IMR-90 (cell line): ENCODE results near the gene TET1.

Experiments
- BHLHE40 ChIP-seq: fragments of 150-350 bp; IDR thresholded peaks from 2 replicates; pipeline ENCODE4 v1.6.1; 2016; ENCODE audit warnings: mild to moderate bottlenecking, low read depth, low read length
- FOS ChIP-seq: fragments of 150-350 bp; IDR thresholded peaks from 2 replicates; pipeline ENCODE4 v1.6.1; 2016; ENCODE audit warnings: low read depth, low read length
- MAFK ChIP-seq: IDR thresholded peaks from 2 replicates; pipeline ENCODE4 v1.6.1; 2012; ENCODE audit warnings: low read depth, low read length, improper control_type of control experiment
- POLR2A ChIP-seq: IDR thresholded peaks from 2 replicates; pipeline ENCODE4 v1.6.1; 2012; ENCODE audit warnings: mild to moderate bottlenecking, low read depth, low read length
- RAD21 ChIP-seq: IDR thresholded peaks from 2 replicates; pipeline ENCODE4 v1.6.1; 2012; ENCODE audit warnings: low read length, improper control_type of control experiment
- RCOR1 ChIP-seq: IDR thresholded peaks from 2 replicates; pipeline ENCODE4 v1.6.1; 2012; ENCODE audit warnings: mild to moderate bottlenecking, low read length, improper control_type of control experiment; ENCODE audit not compliant: insufficient replicate concordance
- SMC3 ChIP-seq: fragments of 150-350 bp; IDR thresholded peaks from 2 replicates; pipeline ENCODE4 v1.6.1; 2016; ENCODE audit warnings: low read depth, mild to moderate bottlenecking, antibody characterized with exemption, low read length, moderate library complexity
- TF ChIP-seq, protein P1 (sequence below): conservative IDR thresholded peaks from 2 replicates; pipeline ENCODE4 v1.5.1; 2012; ENCODE audit warnings: mild to moderate bottlenecking, low read depth, low read length, improper control_type of control experiment
- TF ChIP-seq, protein P2 (sequence below): fragments of 150-350 bp; IDR thresholded peaks from 2 replicates; pipeline ENCODE4 v1.6.1; 2017; ENCODE audit warnings: mild to moderate bottlenecking, antibody characterized with exemption, low read length, low read depth

DNA sequence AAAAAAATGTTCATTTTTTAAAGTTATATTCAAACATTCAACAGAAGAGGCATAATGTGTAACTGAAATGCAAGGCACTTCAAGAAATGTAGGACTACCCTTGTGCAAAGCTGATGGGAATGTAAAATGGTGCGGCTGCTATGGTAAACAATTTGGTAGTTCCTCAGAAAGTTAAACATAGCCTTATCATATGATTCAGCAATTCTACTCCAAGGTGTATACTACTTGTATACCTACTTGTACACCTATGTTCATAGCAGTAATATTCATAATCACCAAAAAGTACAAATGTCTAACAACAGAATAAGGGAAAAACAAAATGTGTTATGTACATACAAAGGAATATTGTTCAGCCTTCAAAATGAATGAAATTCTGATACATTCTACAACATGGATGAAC lies 37.3 kb downstream of the TET1 start:
- TF ChIP-seq RAD21 = no peak
- no peak for TF ChIP-seq POLR2A
- TF ChIP-seq, protein P1, sequence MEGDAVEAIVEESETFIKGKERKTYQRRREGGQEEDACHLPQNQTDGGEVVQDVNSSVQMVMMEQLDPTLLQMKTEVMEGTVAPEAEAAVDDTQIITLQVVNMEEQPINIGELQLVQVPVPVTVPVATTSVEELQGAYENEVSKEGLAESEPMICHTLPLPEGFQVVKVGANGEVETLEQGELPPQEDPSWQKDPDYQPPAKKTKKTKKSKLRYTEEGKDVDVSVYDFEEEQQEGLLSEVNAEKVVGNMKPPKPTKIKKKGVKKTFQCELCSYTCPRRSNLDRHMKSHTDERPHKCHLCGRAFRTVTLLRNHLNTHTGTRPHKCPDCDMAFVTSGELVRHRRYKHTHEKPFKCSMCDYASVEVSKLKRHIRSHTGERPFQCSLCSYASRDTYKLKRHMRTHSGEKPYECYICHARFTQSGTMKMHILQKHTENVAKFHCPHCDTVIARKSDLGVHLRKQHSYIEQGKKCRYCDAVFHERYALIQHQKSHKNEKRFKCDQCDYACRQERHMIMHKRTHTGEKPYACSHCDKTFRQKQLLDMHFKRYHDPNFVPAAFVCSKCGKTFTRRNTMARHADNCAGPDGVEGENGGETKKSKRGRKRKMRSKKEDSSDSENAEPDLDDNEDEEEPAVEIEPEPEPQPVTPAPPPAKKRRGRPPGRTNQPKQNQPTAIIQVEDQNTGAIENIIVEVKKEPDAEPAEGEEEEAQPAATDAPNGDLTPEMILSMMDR = no peak
- TF ChIP-seq RCOR1 = no peak
- TF ChIP-seq FOS = no peak
- TF ChIP-seq SMC3 = no peak
- TF ChIP-seq, protein P2, sequence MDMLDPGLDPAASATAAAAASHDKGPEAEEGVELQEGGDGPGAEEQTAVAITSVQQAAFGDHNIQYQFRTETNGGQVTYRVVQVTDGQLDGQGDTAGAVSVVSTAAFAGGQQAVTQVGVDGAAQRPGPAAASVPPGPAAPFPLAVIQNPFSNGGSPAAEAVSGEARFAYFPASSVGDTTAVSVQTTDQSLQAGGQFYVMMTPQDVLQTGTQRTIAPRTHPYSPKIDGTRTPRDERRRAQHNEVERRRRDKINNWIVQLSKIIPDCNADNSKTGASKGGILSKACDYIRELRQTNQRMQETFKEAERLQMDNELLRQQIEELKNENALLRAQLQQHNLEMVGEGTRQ = no peak
- TF ChIP-seq MAFK = no peak
- TF ChIP-seq BHLHE40 = no peak
